ENCODE results near the gene ADAM15. TPM values are rescaled to one million over a fixed set of nuclear protein-coding genes. Genes with fewer than 3 reads are reported as not detected.

ADAM15 gene
- total and polyA plus RNA-seq, 2 donors (not counting 3 experiments of a cell fraction or from before 2014, with no cell fraction given): 295 to 299 TPM

DNA sequence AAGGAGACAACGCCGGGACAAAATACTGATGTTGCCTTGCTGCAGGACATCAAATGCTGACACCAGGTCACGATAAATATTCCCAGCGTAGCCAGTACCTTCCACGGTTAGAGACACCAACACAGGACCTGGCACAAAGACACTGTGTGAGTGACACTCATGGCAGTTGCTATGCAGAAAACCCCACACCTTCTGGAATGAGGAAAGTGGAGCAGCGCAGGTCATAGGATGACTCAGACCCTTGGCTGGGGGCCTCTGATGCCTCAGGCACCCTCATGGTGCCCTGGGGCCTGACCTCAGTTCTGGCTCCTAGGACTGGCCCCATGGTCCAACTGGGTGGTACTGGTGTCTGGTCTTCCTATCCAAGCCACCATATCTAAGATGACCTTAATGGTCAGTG lies 24.5 kb upstream of the ADAM15 start:
- Histone ChIP-seq H3K4me2 (ENCODE audit: insufficient read depth, low read length) (no peak overlapping the region), H3K9me1 (replicated peaks; ENCODE audit: control insufficient read depth, extremely low read depth, insufficient read depth, low read length) (no peaks in the 10 kb centered on the region), H3K4me3 (replicated peaks in 1 of 3; ENCODE audit: insufficient read depth in 1 of 3, low read depth in 1 of 3, low read length in 3 of 3) (no peak overlapping the region), H3K36me3 (ENCODE audit: control insufficient read depth in 2 of 2, extremely low read depth in 1 of 2, insufficient read depth in 2 of 2, low read length in 2 of 2) (no peaks in the 10 kb centered on the region), H3K4me1 (ENCODE audit: control insufficient read depth, extremely low read depth, insufficient read depth, low read length) (no peaks in the 10 kb centered on the region), H3K27ac (ENCODE audit: insufficient read depth, low read depth, low read length) (no peak overlapping the region), H3K9ac (replicated peaks; ENCODE audit: extremely low read depth, insufficient read depth, low read length) (no peak overlapping the region), H4K20me1 (replicated peaks; ENCODE audit: control insufficient read depth, extremely low read depth, insufficient read depth, low read length) (no peaks in the 10 kb centered on the region), H3K9me3 (replicated peaks; ENCODE audit: control insufficient read depth, insufficient read depth, low read length) (no peaks in the 10 kb centered on the region), H2AFZ (ENCODE audit: low read depth, low read length) (no peak overlapping the region), H3K79me2 (ENCODE audit: control insufficient read depth, insufficient read depth, low read length) (no peaks in the 10 kb centered on the region), H3K27me3 (ENCODE audit: control insufficient read depth in 2 of 2, insufficient read depth in 2 of 2, low read length in 2 of 2) (no peaks in the 10 kb centered on the region)
- intact Hi-C loops (cut with micrococcal nuclease) (no loop called here), dilution Hi-C loops (cut with MboI; ENCODE audit: extremely low pct_ligation_motif_present, low sequenced_read_pairs) (no loop called here)
- ChIA-PET POLR2A (no interaction called here), CTCF (interaction anchor here (1.4 to 4.2 kb wide), 2 partner anchors 9 kb away, joined by 6 to 11 read pairs; no protein-coding TSS in a partner anchor)
- TF ChIP-seq EZH2 (IDR thresholded peaks at IDR 0.05; ENCODE audit: borderline replicate concordance, low read depth, low read length, severe bottlenecking) (no peak), GATA2 (IDR thresholded peaks at IDR 0.05; ENCODE audit: insufficient read depth, insufficient read length, low read depth, low read length) (no peak), FOS (IDR thresholded peaks at IDR 0.05; ENCODE audit: borderline replicate concordance, insufficient read depth, low read length) (no peak), POLR2AphosphoS5 (IDR thresholded peaks at IDR 0.05; ENCODE audit: insufficient read depth, low read depth, low read length) (no peak), MYC (IDR thresholded peaks at IDR 0.05; ENCODE audit: low read depth, low read length) (no peak), POLR2A (IDR thresholded peaks at IDR 0.05; ENCODE audit: low read depth, low read length) (no peak), JUN (IDR thresholded peaks at IDR 0.05; ENCODE audit: borderline replicate concordance, insufficient read depth, insufficient read length, low read depth) (no peak)
- TF ChIP-seq, protein P1, sequence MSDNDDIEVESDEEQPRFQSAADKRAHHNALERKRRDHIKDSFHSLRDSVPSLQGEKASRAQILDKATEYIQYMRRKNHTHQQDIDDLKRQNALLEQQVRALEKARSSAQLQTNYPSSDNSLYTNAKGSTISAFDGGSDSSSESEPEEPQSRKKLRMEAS (IDR thresholded peaks at IDR 0.05; ENCODE audit: insufficient read depth, insufficient read length): no peak
- TF ChIP-seq, protein P2, sequence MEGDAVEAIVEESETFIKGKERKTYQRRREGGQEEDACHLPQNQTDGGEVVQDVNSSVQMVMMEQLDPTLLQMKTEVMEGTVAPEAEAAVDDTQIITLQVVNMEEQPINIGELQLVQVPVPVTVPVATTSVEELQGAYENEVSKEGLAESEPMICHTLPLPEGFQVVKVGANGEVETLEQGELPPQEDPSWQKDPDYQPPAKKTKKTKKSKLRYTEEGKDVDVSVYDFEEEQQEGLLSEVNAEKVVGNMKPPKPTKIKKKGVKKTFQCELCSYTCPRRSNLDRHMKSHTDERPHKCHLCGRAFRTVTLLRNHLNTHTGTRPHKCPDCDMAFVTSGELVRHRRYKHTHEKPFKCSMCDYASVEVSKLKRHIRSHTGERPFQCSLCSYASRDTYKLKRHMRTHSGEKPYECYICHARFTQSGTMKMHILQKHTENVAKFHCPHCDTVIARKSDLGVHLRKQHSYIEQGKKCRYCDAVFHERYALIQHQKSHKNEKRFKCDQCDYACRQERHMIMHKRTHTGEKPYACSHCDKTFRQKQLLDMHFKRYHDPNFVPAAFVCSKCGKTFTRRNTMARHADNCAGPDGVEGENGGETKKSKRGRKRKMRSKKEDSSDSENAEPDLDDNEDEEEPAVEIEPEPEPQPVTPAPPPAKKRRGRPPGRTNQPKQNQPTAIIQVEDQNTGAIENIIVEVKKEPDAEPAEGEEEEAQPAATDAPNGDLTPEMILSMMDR (IDR thresholded peaks at IDR 0.05; ENCODE audit: extremely low read depth in 1 of 2, insufficient read depth in 1 of 2, low read depth in 1 of 2, low read length in 2 of 2): no peak
- FAIRE-seq (no peak), DNase-seq (ENCODE audit: low read depth, low spot score) (no peak)
- BruUV-seq (replicated peaks): no TSS peak

Data from endothelial cell of umbilical vein (primary cell).